GM23248 (cell line): ENCODE data around the gene MCRS1.

Experiments used
- EZH2 ChIP-seq: fragments of 200-600 bp; sonication (generic); IDR thresholded peaks from 2 replicates; pipeline ENCODE4 v1.6.1; 2018; ENCODE audit warnings: antibody characterized with exemption, mild to moderate bottlenecking; ENCODE audit not compliant: insufficient read depth, poor library complexity, severe bottlenecking
- EZH2phosphoT487 ChIP-seq: fragments of 200-600 bp; sonication (generic); IDR thresholded peaks from 2 replicates; pipeline ENCODE4 v1.6.1; 2018; ENCODE audit warnings: antibody characterized with exemption, moderate library complexity, mild to moderate bottlenecking, low read depth; ENCODE audit not compliant: insufficient read depth

GRCh38 chr12:49525942-49526341 lies 42.0 kb downstream of the MCRS1 start:
- no peak for TF ChIP-seq EZH2
- no peak for TF ChIP-seq EZH2phosphoT487
